Measurements from ENCODE around the gene NR4A1.
"Not testable (repeated sequence)": the region's sequence is repeated elsewhere in the genome, so short reads cannot be mapped to it uniquely, and the experiment has no call there.

The NR4A1 gene

DNA sequence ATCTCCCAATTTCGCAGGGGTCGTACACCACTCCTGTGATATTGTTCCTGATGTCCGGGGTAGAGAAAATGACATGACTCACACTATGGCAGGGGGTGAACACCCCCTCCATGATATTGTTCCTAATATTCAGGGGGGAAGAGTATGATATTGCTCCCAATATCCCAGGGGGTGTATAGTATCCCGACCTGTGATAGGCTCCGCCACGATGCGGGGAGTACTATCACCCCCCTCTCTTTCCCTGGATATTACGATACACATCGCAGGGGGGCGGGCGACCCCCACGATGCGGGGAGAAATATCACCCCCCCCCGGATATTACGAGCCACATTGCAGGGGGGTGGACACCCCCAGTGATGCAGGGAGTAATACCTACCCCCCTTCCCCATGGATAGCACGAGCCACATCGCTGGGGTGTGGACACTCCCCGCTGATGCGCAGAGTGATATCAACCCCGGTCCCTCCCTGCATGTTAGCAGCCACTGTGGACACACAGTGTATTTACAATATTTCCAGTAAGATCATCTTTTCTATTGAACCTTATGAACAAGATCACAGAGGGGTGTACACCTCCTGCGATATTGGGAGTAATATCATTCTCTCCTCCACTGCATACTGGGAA lies 45.9 kb downstream of the NR4A1 start:
- no peak for DNase-seq (ENCODE audit: low read depth, low spot score)

DNA sequence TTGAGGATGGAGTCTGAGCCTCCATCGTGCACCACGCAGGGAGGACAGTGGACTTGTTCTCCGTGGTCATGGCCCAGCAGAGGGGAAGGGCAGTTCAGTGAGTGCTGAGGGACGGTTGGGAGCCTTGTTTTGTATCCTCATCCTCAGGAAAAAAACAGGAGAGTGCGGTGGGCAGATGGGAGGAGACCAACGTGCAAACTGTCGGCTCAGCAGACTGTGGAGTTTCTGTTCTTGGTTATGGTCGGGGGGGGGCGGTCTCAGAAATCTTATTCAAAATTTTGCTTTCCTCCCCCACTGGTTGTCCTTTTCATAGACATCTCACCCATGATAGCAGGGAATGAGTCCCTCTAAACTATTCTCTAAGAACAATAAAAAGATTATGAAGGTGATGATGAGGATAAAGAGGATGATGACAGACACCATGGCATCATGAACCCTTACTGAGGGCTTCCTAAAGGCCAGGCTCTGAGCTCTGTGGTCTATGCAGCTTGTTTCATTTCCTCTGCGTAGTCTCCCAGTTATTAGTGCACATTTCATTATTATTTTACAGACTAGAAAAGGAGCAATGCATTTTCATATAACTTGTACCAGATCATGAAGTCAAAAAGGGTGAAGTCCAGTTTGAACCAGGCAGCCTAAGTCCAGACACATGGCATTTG lies 53.3 kb downstream of the NR4A1 start:
- not testable (repeated sequence) for DNase-seq (ENCODE audit: low read depth, low spot score)
